T-cell (primary cell): ENCODE data around the gene SLC8A3. TPM values are rescaled to one million over a fixed set of nuclear protein-coding genes. Genes with fewer than 3 reads are reported as not detected.

Source experiments
- ATAC-seq, 4 experiments: fragments of 200-7000 bp in 3 of 4; fragments of 150-1000 bp in 1 of 4; cut with Tn5 transposase; replicated peaks in 1 of 4; 1 replicate in 3 of 4; 2 replicates in 1 of 4; pipeline ENCODE4 v1.10.0; 2021; ENCODE audit warnings: moderate library complexity in 3 of 4, mild to moderate bottlenecking in 2 of 4, moderate number of reproducible peaks in 1 of 4
- CTCF ChIA-PET, 2 donors: fragments of 300-600 bp; sonication (Branson Sonifier 250); formaldehyde crosslinking; loops; one replicate each; lab custom pipeline; 2022; ENCODE audit warnings: antibody characterized with exemption in 2 of 2; lab: Charles Lee
- POLR2A ChIA-PET, 2 donors: fragments of 300-600 bp; sonication (Branson Sonifier 250); formaldehyde crosslinking; loops; one replicate each; lab custom pipeline; 2022; ENCODE audit warnings: antibody characterized with exemption in 2 of 2; lab: Charles Lee
- DNase-seq, 35 experiments: peaks; one replicate each; pipeline versions ENCODE4 v3.0.0 to v3.0.0-alpha.2; 2013 to 2023
- H3K27ac ChIP-seq: one replicate; pipeline ENCODE4 v1.5.1; 2013; ENCODE audit warnings: low read length
- H3K27me3 ChIP-seq, 2 experiments: replicated peaks in 1 of 2; 1 replicate in 1 of 2; 2 replicates in 1 of 2; pipeline versions ENCODE4 v1.6.1 to v1.7.0; 2013; ENCODE audit warnings: low read length in 1 of 2, mixed read lengths in 1 of 2; ENCODE audit not compliant: control insufficient read depth in 2 of 2, insufficient read depth in 2 of 2; ENCODE audit errors: extremely low read depth in 1 of 2
- H3K36me3 ChIP-seq, 2 donors: 1 replicate in 1 of 2; 2 replicates in 1 of 2; pipeline versions ENCODE4 v1.6.1 to v1.7.0; 2013; ENCODE audit warnings: low read length in 1 of 2; ENCODE audit not compliant: control insufficient read depth in 2 of 2, insufficient read depth in 1 of 2; ENCODE audit errors: extremely low read depth in 1 of 2
- H3K4me1 ChIP-seq, 2 experiments: 1 replicate in 1 of 2; 2 replicates in 1 of 2; pipeline versions ENCODE4 v1.6.1 to v1.7.0; 2013; ENCODE audit warnings: low read length in 2 of 2, mixed read lengths in 1 of 2; ENCODE audit not compliant: insufficient read depth in 2 of 2, control insufficient read depth in 1 of 2; ENCODE audit errors: extremely low read depth in 1 of 2
- H3K4me3 ChIP-seq, 2 donors: 1 replicate in 1 of 2; 2 replicates in 1 of 2; pipeline versions ENCODE4 v1.5.1 to v1.7.0; 2013; ENCODE audit warnings: mild to moderate bottlenecking in 2 of 2, low read length in 1 of 2, moderate library complexity in 1 of 2; ENCODE audit not compliant: control insufficient read depth in 1 of 2; ENCODE audit errors: extremely low read depth in 1 of 2
- H3K9me3 ChIP-seq: 2 replicates; pipeline ENCODE4 v1.7.0; 2013
- H3K27ac Mint-ChIP-seq, 2 donors: one replicate each; pipeline ENCODE4 v1.8.0; 2020 to 2021; ENCODE audit warnings: mild to moderate bottlenecking in 2 of 2, mixed read lengths in 2 of 2
- H3K27me3 Mint-ChIP-seq, 2 donors: one replicate each; pipeline ENCODE4 v1.8.0; 2021 to 2022; ENCODE audit warnings: mixed read lengths in 2 of 2
- H3K36me3 Mint-ChIP-seq: one replicate; pipeline ENCODE4 v1.8.0; 2021; ENCODE audit warnings: mixed read lengths
- H3K4me1 Mint-ChIP-seq, 3 donors: one replicate each; pipeline ENCODE4 v1.8.0; 2020 to 2022; ENCODE audit warnings: mixed read lengths in 3 of 3, mild to moderate bottlenecking in 1 of 3
- H3K4me3 Mint-ChIP-seq, 3 donors: one replicate each; pipeline ENCODE4 v1.8.0; 2020 to 2022; ENCODE audit warnings: mild to moderate bottlenecking in 3 of 3, mixed read lengths in 3 of 3, moderate library complexity in 3 of 3
- H3K9me3 Mint-ChIP-seq, 3 donors: one replicate each; pipeline ENCODE4 v1.8.0; 2020 to 2022; ENCODE audit warnings: mixed read lengths in 3 of 3
- WGBS: methylation state at CpG from one replicate; pipeline ENCODE4 v1.1.5; 2013; ENCODE audit warnings: missing lambda C conversion rate; ENCODE audit not compliant: insufficient coverage; 5-methylcytosine and 5-hydroxymethylcytosine counted together
- total RNA-seq, 35 experiments: library from RNA in 6 of 35; stranded (reverse) in 6 of 35; fragments of 120-200 nt in 1 of 35; gene quantifications; one replicate each; pipeline versions ENCODE4 v1.2.1 to v1.2.4 and lab custom pipeline; 2013 to 2026

The SLC8A3 gene
- total RNA-seq, 5 donors from 2014 or later (not counting 1 experiment from before 2014, with no cell fraction given): 0.06 to 0.21 (median 0.10) TPM; not detected in 2

- Histone ChIP-seq H3K9me3 (no peaks in the 10 kb centered on the region), H3K4me3 (no peak overlapping the region), H3K27ac (no peak overlapping the region), H3K27me3 (peaks cover 0 to 14% of the 10 kb centered on the region in 2 experiments), H3K4me1 (no peaks in the 10 kb centered on the region), H3K36me3 (no peaks in the 10 kb centered on the region)
- CTCF ChIA-PET: no interaction called here
- H3K36me3 Mint-ChIP-seq: no peaks in the 10 kb centered on the region
- no peak overlapping the region for H3K27ac Mint-ChIP-seq
- H3K4me3 Mint-ChIP-seq: no peak overlapping the region
- H3K27me3 Mint-ChIP-seq: peaks cover 38 to 43% of the 10 kb centered on the region in 2 donors
- ATAC-seq (no peak), DNase-seq (no peak)
- POLR2A ChIA-PET: no interaction called here
- H3K9me3 Mint-ChIP-seq: no peaks in the 10 kb centered on the region
- 33% methylated on average over 3 of the region's 6 CpGs for WGBS
- no peaks in the 10 kb centered on the region for H3K4me1 Mint-ChIP-seq
Observed at GRCh38 chr14:70098250-70098809, 90.4 kb downstream of the SLC8A3 start.

GRCh38 chr14:70097576-70098249 is 91.0 kb downstream of the SLC8A3 start:
- Mint-ChIP-seq H3K9me3 (no peaks in the 10 kb centered on the region), H3K27me3 (peaks cover 43 to 44% of the 10 kb centered on the region in 2 donors), H3K27ac (no peak overlapping the region), H3K4me1 (no peaks in the 10 kb centered on the region), H3K4me3 (no peak overlapping the region), H3K36me3 (no peaks in the 10 kb centered on the region)
- no peaks in the 10 kb centered on the region for H3K36me3 ChIP-seq
- ATAC-seq (no peak), DNase-seq (no peak)
- POLR2A ChIA-PET: no interaction called here
- H3K27ac ChIP-seq: no peak overlapping the region
- WGBS: no CpG with 5 or more reads among the region's 1 CpG
- CTCF ChIA-PET: interaction anchor here in 1 of 2 donors (0.6 kb wide), 1 partner anchor 1078 kb away, joined by 4 read pairs; no protein-coding TSS in a partner anchor
- H3K9me3 ChIP-seq: no peaks in the 10 kb centered on the region
- peaks cover 0 to 16% of the 10 kb centered on the region in 2 experiments for H3K27me3 ChIP-seq
- H3K4me3 ChIP-seq: no peak overlapping the region
- no peaks in the 10 kb centered on the region for H3K4me1 ChIP-seq

DNA sequence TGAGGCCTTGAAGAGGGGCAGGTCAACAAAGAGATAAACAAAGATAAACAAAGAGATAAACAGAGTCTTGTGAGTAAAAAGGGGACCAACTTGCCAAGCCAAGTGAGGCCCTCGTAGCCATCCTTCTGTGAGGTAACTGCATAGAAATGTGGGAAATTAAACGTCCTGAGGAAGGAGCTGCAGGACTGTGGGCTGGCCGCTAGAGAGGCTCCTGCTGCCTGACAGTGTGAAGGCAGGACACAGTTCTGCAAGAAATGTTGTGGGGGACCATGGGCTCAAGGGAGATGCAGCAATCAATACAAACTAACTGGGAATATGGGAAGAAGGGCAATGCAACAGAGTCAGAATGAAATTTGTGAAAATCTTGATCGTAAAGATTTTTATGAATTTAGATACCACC is 91.9 kb downstream of the SLC8A3 start:
- Mint-ChIP-seq H3K36me3 (no peaks in the 10 kb centered on the region), H3K27me3 (peaks cover 46 to 49% of the 10 kb centered on the region in 2 donors), H3K27ac (no peak overlapping the region), H3K4me3 (no peak overlapping the region), H3K9me3 (no peaks in the 10 kb centered on the region), H3K4me1 (no peaks in the 10 kb centered on the region)
- Histone ChIP-seq H3K36me3 (no peaks in the 10 kb centered on the region), H3K9me3 (no peaks in the 10 kb centered on the region), H3K4me3 (no peak overlapping the region), H3K27me3 (peaks cover 0 to 16% of the 10 kb centered on the region in 2 experiments), H3K27ac (no peak overlapping the region), H3K4me1 (no peaks in the 10 kb centered on the region)
- ChIA-PET POLR2A (no interaction called here), CTCF (no interaction called here)
- 58% methylated on average over 2 of the region's 4 CpGs for WGBS
- DNase-seq: no peak
- ATAC-seq: no peak

GRCh38 chr14:70094631-70095030 is 94.1 kb downstream of the SLC8A3 start:
- Histone ChIP-seq H3K27me3 (peaks cover 0 to 16% of the 10 kb centered on the region in 2 experiments), H3K4me1 (no peaks in the 10 kb centered on the region), H3K36me3 (no peaks in the 10 kb centered on the region), H3K27ac (no peak overlapping the region), H3K9me3 (no peaks in the 10 kb centered on the region), H3K4me3 (no peak overlapping the region)
- ChIA-PET POLR2A (no interaction called here), CTCF (no interaction called here)
- WGBS: no CpG with 5 or more reads among the region's 1 CpG
- Mint-ChIP-seq H3K27ac (no peak overlapping the region), H3K36me3 (no peaks in the 10 kb centered on the region), H3K27me3 (peaks cover 44% of the 10 kb centered on the region in 2 donors), H3K4me1 (no peaks in the 10 kb centered on the region), H3K4me3 (no peak overlapping the region), H3K9me3 (no peaks in the 10 kb centered on the region)
- DNase-seq (no peak), ATAC-seq (no peak)

GRCh38 chr14:70094106-70094505 is 94.6 kb downstream of the SLC8A3 start:
- Histone ChIP-seq H3K4me3 (no peak overlapping the region), H3K9me3 (no peaks in the 10 kb centered on the region), H3K4me1 (no peaks in the 10 kb centered on the region), H3K27ac (no peak overlapping the region), H3K27me3 (peaks cover 0 to 16% of the 10 kb centered on the region in 2 experiments), H3K36me3 (no peaks in the 10 kb centered on the region)
- DNase-seq (no peak), ATAC-seq (no peak)
- Mint-ChIP-seq H3K4me1 (no peaks in the 10 kb centered on the region), H3K27me3 (peaks cover 44% of the 10 kb centered on the region in 2 donors), H3K9me3 (no peaks in the 10 kb centered on the region), H3K27ac (no peak overlapping the region), H3K36me3 (no peaks in the 10 kb centered on the region), H3K4me3 (no peak overlapping the region)
- WGBS: 93% methylated on average over 2 of the region's 3 CpGs
- CTCF ChIA-PET: no interaction called here
- POLR2A ChIA-PET: no interaction called here

- Histone ChIP-seq H3K9me3 (no peaks in the 10 kb centered on the region), H3K27me3 (peaks cover 0 to 13% of the 10 kb centered on the region in 2 experiments), H3K4me1 (no peaks in the 10 kb centered on the region), H3K27ac (no peak overlapping the region), H3K4me3 (no peak overlapping the region), H3K36me3 (no peaks in the 10 kb centered on the region)
- Mint-ChIP-seq H3K36me3 (no peaks in the 10 kb centered on the region), H3K4me3 (no peak overlapping the region), H3K4me1 (no peaks in the 10 kb centered on the region), H3K27ac (no peak overlapping the region), H3K9me3 (no peaks in the 10 kb centered on the region), H3K27me3 (peaks cover 38 to 42% of the 10 kb centered on the region in 2 donors)
- no peak for DNase-seq
- CTCF ChIA-PET: no interaction called here
- 92% methylated on average over 2 of the region's 2 CpGs for WGBS
- ATAC-seq: no peak
- POLR2A ChIA-PET: no interaction called here
Observed at GRCh38 chr14:70093156-70093555, 95.6 kb downstream of the SLC8A3 start.
